Measurements from ENCODE around the gene TMEM54. TPM values are rescaled to one million over a fixed set of nuclear protein-coding genes. Genes with fewer than 3 reads are reported as not detected.

TMEM54 gene
- total RNA-seq, 2 donors from 2014 or later, result 8.6 to 12.3 TPM

GRCh38 chr1:32886828-32887414, 14.3 kb downstream of the TMEM54 start:
- peaks cover 79% of the 10 kb centered on the region for H3K27me3 ChIP-seq (ENCODE audit: control insufficient read depth, insufficient read depth, low read length, poor library complexity, severe bottlenecking)
- no peaks in the 10 kb centered on the region for H3K4me1 ChIP-seq (ENCODE audit: control insufficient read depth, insufficient read depth, low read length)
- H3K9me3 ChIP-seq (ENCODE audit: control insufficient read depth, low read length), result no peaks in the 10 kb centered on the region
- H3K4me3 ChIP-seq (ENCODE audit: low read length), result no peak overlapping the region
- no peak for DNase-seq
- 49 to 53% methylated on average over 12 to 19 of the region's 19 CpGs for WGBS, 2 experiments (ENCODE audit: insufficient coverage in 1 of 2, insufficient read length in 1 of 2)
- Mint-ChIP-seq H3K4me1 (peaks cover 4% of the 10 kb centered on the region), H3K4me3 (no peak overlapping the region), H3K36me3 (ENCODE audit: low read depth) (no peaks in the 10 kb centered on the region), H3K27me3 (ENCODE audit: insufficient read depth) (peaks cover 84% of the 10 kb centered on the region), H3K9me3 (no peaks in the 10 kb centered on the region), H3K27ac (no peak overlapping the region)
- TF ChIP-seq CTCF (conservative IDR thresholded peaks at IDR 0.05), result no peak
- no peak overlapping the region for H3K27ac ChIP-seq (ENCODE audit: low read depth, low read length)
- H3K9ac ChIP-seq (ENCODE audit: extremely low read depth, low read length, poor library complexity, severe bottlenecking), result no peak overlapping the region
- no peaks in the 10 kb centered on the region for H3K36me3 ChIP-seq (ENCODE audit: control insufficient read depth, insufficient read depth, low read length)

GRCh38 chr1:32886004-32886827, 15.0 kb downstream of the TMEM54 start, which contains the start of gene HPCA:
TSS of gene HPCA (plus strand) at chr1:32886491. CDS start at chr1:32888899, 2,408 bp downstream.
- TF ChIP-seq CTCF (conservative IDR thresholded peaks at IDR 0.05), result peak; percentile 89
- Histone ChIP-seq H3K4me1 (ENCODE audit: control insufficient read depth, insufficient read depth, low read length) (no peaks in the 10 kb centered on the region), H3K4me3 (ENCODE audit: low read length) (no peak within 1 kb of the TSS), H3K27ac (ENCODE audit: low read depth, low read length) (no peak within 1 kb of the TSS), H3K9me3 (ENCODE audit: control insufficient read depth, low read length) (no peaks in the 10 kb centered on the region), H3K9ac (ENCODE audit: extremely low read depth, low read length, poor library complexity, severe bottlenecking) (no peak within 1 kb of the TSS), H3K36me3 (ENCODE audit: control insufficient read depth, insufficient read depth, low read length) (no peaks in the 10 kb centered on the region), H3K27me3 (ENCODE audit: control insufficient read depth, insufficient read depth, low read length, poor library complexity, severe bottlenecking) (peaks cover 72% of the 10 kb centered on the region)
- DNase-seq, result peak; percentile 96
- no peaks in the 10 kb centered on the region for H3K9me3 Mint-ChIP-seq
- peak within 1 kb of the TSS; percentile 25 for H3K4me3 Mint-ChIP-seq
- H3K4me1 Mint-ChIP-seq, result peaks cover 4% of the 10 kb centered on the region
- H3K27ac Mint-ChIP-seq, result no peak within 1 kb of the TSS
- H3K36me3 Mint-ChIP-seq (ENCODE audit: low read depth), result no peaks in the 10 kb centered on the region
- 6 to 12% methylated on average over 29 to 79 of the region's 79 CpGs for WGBS, 2 experiments (ENCODE audit: insufficient coverage in 1 of 2, insufficient read length in 1 of 2)
- H3K27me3 Mint-ChIP-seq (ENCODE audit: insufficient read depth), result peaks cover 84% of the 10 kb centered on the region

DNA sequence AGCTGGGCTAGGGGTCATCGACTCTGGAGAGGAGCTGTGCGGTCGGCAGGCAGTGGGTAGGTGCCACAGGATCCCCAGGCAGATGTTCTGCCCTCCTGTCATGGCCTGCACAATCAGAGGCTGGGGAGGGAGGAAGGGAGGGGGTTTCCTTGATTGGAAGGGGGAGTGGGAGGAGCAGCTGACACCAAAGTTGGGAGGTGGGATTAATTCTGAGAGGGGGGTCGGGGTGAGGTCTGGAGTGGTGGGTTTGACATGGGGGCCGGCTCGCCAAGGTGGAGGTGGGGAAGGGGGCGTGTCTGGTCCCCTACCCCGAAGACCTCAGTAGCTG, 15.5 kb downstream of the TMEM54 start:
- TF ChIP-seq CTCF (conservative IDR thresholded peaks at IDR 0.05), result no peak
- no peaks in the 10 kb centered on the region for H3K36me3 ChIP-seq (ENCODE audit: control insufficient read depth, insufficient read depth, low read length)
- WGBS, 2 experiments (ENCODE audit: insufficient coverage in 1 of 2, insufficient read length in 1 of 2), result 38 to 52% methylated on average over 8 of the region's 8 CpGs
- H3K9ac ChIP-seq (ENCODE audit: extremely low read depth, low read length, poor library complexity, severe bottlenecking), result no peak overlapping the region
- no peaks in the 10 kb centered on the region for H3K36me3 Mint-ChIP-seq (ENCODE audit: low read depth)
- H3K27ac ChIP-seq (ENCODE audit: low read depth, low read length), result no peak overlapping the region
- H3K9me3 Mint-ChIP-seq, result no peaks in the 10 kb centered on the region
- H3K4me3 ChIP-seq (ENCODE audit: low read length), result no peak overlapping the region
- peaks cover 4% of the 10 kb centered on the region for H3K4me1 Mint-ChIP-seq
- H3K27me3 Mint-ChIP-seq (ENCODE audit: insufficient read depth), result peaks cover 83% of the 10 kb centered on the region
- peak overlapping the region; percentile 25 for H3K4me3 Mint-ChIP-seq
- no peaks in the 10 kb centered on the region for H3K9me3 ChIP-seq (ENCODE audit: control insufficient read depth, low read length)
- DNase-seq, result no peak
- H3K4me1 ChIP-seq (ENCODE audit: control insufficient read depth, insufficient read depth, low read length), result no peaks in the 10 kb centered on the region
- no peak overlapping the region for H3K27ac Mint-ChIP-seq
- peaks cover 66% of the 10 kb centered on the region for H3K27me3 ChIP-seq (ENCODE audit: control insufficient read depth, insufficient read depth, low read length, poor library complexity, severe bottlenecking)
